ENCODE results near the gene TP53. TPM values are rescaled to one million over a fixed set of nuclear protein-coding genes. Genes with fewer than 3 reads are reported as not detected.
"Not testable (repeated sequence)": the region's sequence is repeated elsewhere in the genome, so short reads cannot be mapped to it uniquely, and the experiment has no call there.

TP53 gene
- polyA plus RNA-seq, 3 donors from 2014 or later = 17.0 to 39.7 (median 18.7) TPM

DNA sequence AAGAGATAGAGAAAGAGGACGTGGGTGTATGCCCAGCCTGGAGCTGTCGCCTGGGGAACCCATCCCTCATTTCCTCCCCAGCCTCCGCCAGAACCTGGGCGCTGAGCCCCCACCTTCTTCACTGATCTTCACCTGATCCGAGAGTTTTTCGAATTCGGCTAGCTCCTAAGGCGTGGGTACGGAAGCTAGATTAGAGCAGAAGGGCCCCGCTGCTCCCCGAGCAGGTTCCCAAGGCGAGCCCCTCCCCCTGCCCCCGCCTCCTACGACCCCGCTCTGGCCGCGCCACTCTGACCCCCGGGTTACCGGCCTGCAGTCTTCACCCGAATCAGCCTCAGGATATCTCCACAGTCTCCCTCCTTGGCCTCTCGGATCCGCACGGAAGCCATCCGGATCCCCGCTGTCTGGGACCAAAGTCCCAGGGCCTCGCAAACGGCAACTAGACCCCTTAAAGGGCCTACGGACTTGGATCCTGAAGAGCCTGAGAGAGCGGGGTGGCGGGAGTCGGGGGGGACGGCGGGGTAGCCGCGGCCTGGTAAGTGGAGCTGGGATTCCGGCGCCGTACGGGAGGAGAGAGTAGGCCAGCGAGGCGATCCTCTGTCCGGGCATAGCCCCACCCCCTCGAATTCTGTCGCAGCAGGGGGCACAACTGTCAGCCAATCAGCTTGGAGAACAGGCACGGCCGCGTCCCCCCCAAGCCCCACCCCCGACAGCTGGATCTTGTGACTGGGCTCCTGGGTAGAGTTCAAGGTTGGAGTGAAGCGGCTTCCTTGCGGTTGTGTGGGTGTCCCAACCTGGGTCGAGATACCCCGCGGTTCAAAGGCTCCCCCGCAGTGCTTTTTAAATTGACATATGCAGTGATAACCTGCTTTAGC is 59.8 kb downstream of the TP53 start, which contains the start of gene SAT2:
Gene SAT2 (minus strand): TSS at position 572 of the 872 bp plus-strand sequence. CDS start 186 bp downstream, at position 386.
- H3K9me3 Mint-ChIP-seq = no peaks in the 10 kb centered on the region
- peak within 1 kb of the TSS; percentile 81 to 91 (median 89) for H3K4me3 Mint-ChIP-seq
- peak; percentile 82 to 87 (median 86) for DNase-seq
- peak within 1 kb of the TSS; percentile 60 to 92 (median 84) for H3K27ac Mint-ChIP-seq
- no peaks in the 10 kb centered on the region for H3K36me3 Mint-ChIP-seq
- peaks cover 0 to 4% (median 2%) of the 10 kb centered on the region in 3 donors for H3K27me3 Mint-ChIP-seq (ENCODE audit: low read depth in 3 of 3)
- peaks cover 11 to 17% of the 10 kb centered on the region in 2 donors for H3K4me1 Mint-ChIP-seq

DNA sequence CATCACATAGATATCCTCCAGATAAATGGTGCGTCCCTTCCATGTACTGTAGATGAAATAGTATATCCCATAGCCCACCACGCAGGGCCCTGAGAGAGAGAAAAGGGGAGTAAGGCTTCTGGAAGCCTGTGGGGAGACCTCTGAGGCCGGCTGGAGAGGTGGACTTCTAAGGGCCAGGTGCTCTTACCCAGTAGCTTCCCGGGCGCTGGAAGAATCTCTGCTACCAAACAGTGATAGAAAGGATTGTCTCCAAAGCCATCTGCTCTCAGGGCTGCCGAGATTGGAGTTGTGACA is 60.4 kb downstream of the TP53 start:
- Mint-ChIP-seq H3K9me3 (no peaks in the 10 kb centered on the region), H3K4me3 (peak overlapping the region; percentile 81 to 91 (median 89)), H3K27ac (peak overlapping the region; percentile 60 to 92 (median 84)), H3K27me3 (ENCODE audit: low read depth in 3 of 3) (peaks cover 0 to 4% (median 2%) of the 10 kb centered on the region in 3 donors), H3K4me1 (peaks cover 11 to 17% of the 10 kb centered on the region in 2 donors), H3K36me3 (no peaks in the 10 kb centered on the region)
- DNase-seq = no peak

- Mint-ChIP-seq H3K9me3 (no peaks in the 10 kb centered on the region), H3K36me3 (no peaks in the 10 kb centered on the region), H3K27me3 (ENCODE audit: low read depth in 3 of 3) (peaks cover 0 to 4% (median 2%) of the 10 kb centered on the region in 3 donors), H3K4me3 (peak overlapping the region; percentile 30 to 91 (median 88)), H3K4me1 (peaks cover 11 to 17% of the 10 kb centered on the region in 2 donors), H3K27ac (peak overlapping the region; percentile 26 to 92 (median 72))
- DNase-seq = no peak
These were observed 61.0 kb downstream of the TP53 start for GRCh38 chr17:7626307-7626706.

- H3K9me3 Mint-ChIP-seq = not testable (repeated sequence)
- H3K27ac Mint-ChIP-seq = peak overlapping the region in 1 of 6 donors; percentile 40
- H3K4me3 Mint-ChIP-seq = peak overlapping the region in 1 of 5 donors; percentile 50
These were observed 61.5 kb downstream of the TP53 start for GRCh38 chr17:7625749-7626148.

GRCh38 chr17:7623661-7624060 is 63.6 kb downstream of the TP53 start:
- H3K36me3 Mint-ChIP-seq = no peaks in the 10 kb centered on the region
- H3K27me3 Mint-ChIP-seq (ENCODE audit: low read depth in 3 of 3) = peaks cover 0 to 4% (median 2%) of the 10 kb centered on the region in 3 donors
- no peak for DNase-seq
- H3K4me3 Mint-ChIP-seq = no peak overlapping the region
- peaks cover 11 to 17% of the 10 kb centered on the region in 2 donors for H3K4me1 Mint-ChIP-seq
- no peak overlapping the region for H3K27ac Mint-ChIP-seq
- H3K9me3 Mint-ChIP-seq = no peaks in the 10 kb centered on the region

More at GRCh38 chr17:7625749-7626148, 61.5 kb downstream of the TP53 start:
- H3K36me3 Mint-ChIP-seq; DNase-seq; H3K27me3 Mint-ChIP-seq (ENCODE audit: low read depth in 3 of 3): not testable (repeated sequence)
- H3K4me1 Mint-ChIP-seq = peaks cover 11 to 17% of the 10 kb centered on the region in 2 donors

- no peak for DNase-seq
- Mint-ChIP-seq H3K27me3 (ENCODE audit: low read depth in 3 of 3) (peaks cover 0 to 1% (median 0%) of the 10 kb centered on the region in 3 donors), H3K27ac (no peak overlapping the region)
These were observed 66.5 kb downstream of the TP53 start for GRCh38 chr17:7620835-7621234.

DNA sequence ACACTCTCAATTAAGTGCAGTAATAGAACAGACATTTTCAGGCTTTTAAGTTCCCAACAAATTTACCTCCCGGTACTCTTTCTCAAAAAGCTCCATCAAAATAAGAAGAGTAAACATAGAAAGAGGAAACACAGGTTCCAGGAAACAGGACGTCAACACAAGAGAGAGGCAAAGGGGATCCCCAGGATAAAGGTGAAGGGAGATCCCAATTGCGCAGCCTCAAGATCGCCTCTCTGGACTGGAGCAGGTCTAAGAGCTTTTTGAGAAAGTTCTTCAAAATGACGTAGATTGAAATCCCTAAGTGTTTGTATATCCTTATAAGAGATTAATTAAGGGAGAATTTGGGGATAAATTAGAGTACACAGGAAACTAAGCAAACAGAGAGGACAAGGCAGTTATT is 68.7 kb downstream of the TP53 start:
- Mint-ChIP-seq H3K4me3 (no peak overlapping the region), H3K27me3 (ENCODE audit: low read depth in 3 of 3) (peaks cover 5 to 13% (median 11%) of the 10 kb centered on the region in 3 donors), H3K36me3 (no peaks in the 10 kb centered on the region), H3K27ac (no peak overlapping the region), H3K9me3 (no peaks in the 10 kb centered on the region), H3K4me1 (peaks cover 5 to 8% of the 10 kb centered on the region in 2 donors)
- no peak for DNase-seq

More at GRCh38 chr17:7620835-7621234, 66.5 kb downstream of the TP53 start:
- Mint-ChIP-seq H3K4me3 (no peak overlapping the region), H3K9me3 (no peaks in the 10 kb centered on the region), H3K36me3 (no peaks in the 10 kb centered on the region), H3K4me1 (no peaks in the 10 kb centered on the region)

Other genes starting within 250 kb of the TP53 start
- not detected for gene FGF11, start 248.0 kb downstream of the TP53 start, polyA plus RNA-seq
- gene CHRNB1, start 242.4 kb downstream of the TP53 start, polyA plus RNA-seq = 10 to 100 TPM; 32.4 to 41.3 (median 38.5) TPM
- 10 to 100 TPM in 1 of 3 donors, 1 to 10 TPM in 2; 4.4 to 25.8 (median 8.3) TPM for gene ZBTB4, start 207.9 kb downstream of the TP53 start, polyA plus RNA-seq
- gene SLC35G6, start 206.0 kb downstream of the TP53 start, polyA plus RNA-seq = not detected
- 10 to 100 TPM; 16.0 to 67.8 (median 25.7) TPM for gene POLR2A, start 203.1 kb downstream of the TP53 start, polyA plus RNA-seq
- 10 to 100 TPM; 32.1 to 69.9 (median 32.7) TPM for gene TNFSF12, start 138.4 kb downstream of the TP53 start, polyA plus RNA-seq
- gene TNFSF13, start 128.7 kb downstream of the TP53 start, polyA plus RNA-seq = 1 to 10 TPM; 1.4 to 6.1 (median 5.3) TPM
- gene SENP3, start 125.6 kb downstream of the TP53 start, polyA plus RNA-seq = 10 to 100 TPM; 17.5 to 19.4 (median 19.0) TPM
- gene CD68, start 107.9 kb downstream of the TP53 start, polyA plus RNA-seq = 1 to 10 TPM; 1.9 to 6.5 (median 6.1) TPM
- gene MPDU1, start 103.6 kb downstream of the TP53 start, polyA plus RNA-seq = 10 to 100 TPM; 31.6 to 44.0 (median 41.6) TPM
- gene SOX15, start 97.4 kb downstream of the TP53 start, polyA plus RNA-seq = not detected
- 10 to 100 TPM in 2 of 3 donors, 1 to 10 TPM in 1; 8.3 to 25.1 (median 10.4) TPM for gene FXR2, start 72.6 kb downstream of the TP53 start, polyA plus RNA-seq
- gene SAT2, start 59.7 kb downstream of the TP53 start, polyA plus RNA-seq = 10 to 100 TPM; 33.9 to 39.1 (median 35.4) TPM
- not detected for gene SHBG, start 57.4 kb downstream of the TP53 start, polyA plus RNA-seq
- not detected for gene ATP1B2, start 36.6 kb downstream of the TP53 start, polyA plus RNA-seq
- 10 to 100 TPM; 18.5 to 24.8 (median 18.7) TPM for gene WRAP53, start 987 bp upstream of the TP53 start, polyA plus RNA-seq
- not detected for gene EFNB3, start 17.7 kb upstream of the TP53 start, polyA plus RNA-seq
- gene DNAH2, start 30.3 kb upstream of the TP53 start, polyA plus RNA-seq = under 1 TPM in 1 of 3 donors, not detected in 2; 0.26 TPM
- under 1 TPM in 2 of 3 donors, not detected in 1; 0.03 to 0.40 TPM for gene KDM6B, start 146.7 kb upstream of the TP53 start, polyA plus RNA-seq
- gene TMEM88, start 167.6 kb upstream of the TP53 start, polyA plus RNA-seq = not detected
- 100 to 1,000 TPM; 131 to 346 (median 177) TPM for gene NAA38, start 170.1 kb upstream of the TP53 start, polyA plus RNA-seq
- gene CYB5D1, start 170.5 kb upstream of the TP53 start, polyA plus RNA-seq = 1 to 10 TPM in 2 of 3 donors, not detected in 1; 2.9 to 3.7 TPM
- gene CHD3, start 201.3 kb upstream of the TP53 start, polyA plus RNA-seq = 10 to 100 TPM in 1 of 3 donors, 1 to 10 TPM in 1, under 1 TPM in 1; 0.72 to 19.6 (median 3.5) TPM
- 1 to 10 TPM; 1.9 to 3.3 (median 2.7) TPM for gene RNF227, start 228.8 kb upstream of the TP53 start, polyA plus RNA-seq
- under 1 TPM in 2 of 3 donors, not detected in 1; 0.15 to 0.26 TPM for gene KCNAB3, start 242.4 kb upstream of the TP53 start, polyA plus RNA-seq
- 100 to 1,000 TPM; 233 to 379 (median 288) TPM for gene TRAPPC1, start 244.5 kb upstream of the TP53 start, polyA plus RNA-seq
- gene CNTROB, start 244.7 kb upstream of the TP53 start, polyA plus RNA-seq = 10 to 100 TPM in 1 of 3 donors, 1 to 10 TPM in 2; 1.8 to 14.4 (median 8.3) TPM

Data from immature natural killer cell (primary cell).